ENCODE results near the gene EFS.

GRCh38 chr14:23406244-23406643 is 41.3 kb upstream of the EFS start:
- TF ChIP-seq CTCF (IDR thresholded peaks at IDR 0.05; ENCODE audit: low read length) = no peak
- TF ChIP-seq EZH2 (optimal IDR thresholded peaks at IDR 0.05; ENCODE audit: low read depth, low read length) = no peak
- no peak for TF ChIP-seq EZH2phosphoT487 (IDR thresholded peaks at IDR 0.05; ENCODE audit: low read length)

All from MM.1S (cell line).